ENCODE measurements around the gene FBXO2.

GRCh38 chr1:11661103-11661502 is 6.9 kb upstream of the FBXO2 start:
- TF ChIP-seq CTCF (conservative IDR thresholded peaks at IDR 0.05; ENCODE audit: low read length) (no peak), EZH2phosphoT487 (IDR thresholded peaks at IDR 0.05; ENCODE audit: borderline replicate concordance) (no peak)
